Testis (tissue), 5 donors: ENCODE measurements around the gene KATNAL2. TPM values are rescaled to one million over a fixed set of nuclear protein-coding genes. Genes with fewer than 3 reads are reported as not detected.
A peak's percentile ranks its signal among the peaks of the same experiment; 100 is the strongest.

ENCODE experiments used
- DNase-seq: peaks from one replicate; pipeline ENCODE4 v3.0.0-alpha.2; 2019
- H3K27ac ChIP-seq, 2 donors: fragments of 200-600 bp; sonication (generic); one replicate each; pipeline ENCODE4 v1.5.1; 2019
- H3K27me3 ChIP-seq: fragments of 200-600 bp; sonication (generic); one replicate; pipeline ENCODE4 v1.5.1; 2019
- H3K36me3 ChIP-seq: fragments of 200-600 bp; sonication (generic); one replicate; pipeline ENCODE4 v1.5.1; 2017; ENCODE audit warnings: low read depth; ENCODE audit errors: missing control alignments
- H3K4me1 ChIP-seq: fragments of 200-600 bp; sonication (generic); one replicate; pipeline ENCODE4 v1.5.1; 2019
- H3K4me3 ChIP-seq, 2 donors: fragments of 200-600 bp; sonication (generic); one replicate each; pipeline ENCODE4 v1.5.1; 2017 to 2019
- H3K9me3 ChIP-seq: fragments of 200-600 bp; sonication (generic); one replicate; pipeline ENCODE4 v1.5.1; 2017
- POLR2A ChIP-seq: fragments of 450-650 bp; IDR thresholded peaks from one replicate; pipeline ENCODE4 v1.6.1; 2017; ENCODE audit warnings: antibody characterized with exemption, mild to moderate bottlenecking, moderate library complexity
- whole genome bisulfite sequencing, 2 donors: methylation state at CpG; one replicate each; pipeline ENCODE4 v1.1.5; 2018; 5-methylcytosine and 5-hydroxymethylcytosine counted together
- intact Hi-C: fragments of 100-400 bp; cut with DNase I; formaldehyde crosslinking; loops from one replicate; pipeline ENCODE4 v1.15.1; 2023; ENCODE audit warnings: low total_unique reads
- long read RNA-seq, 2 donors: transcript quantifications; one replicate each; lab custom pipeline, GENCODE V29; 2026
- polyA plus RNA-seq: library from polyadenylated mRNA; stranded (reverse); fragments of 350-450 nt; fragmentation: Illumina TruSeq; extraction: RNeasy Lipid Tissue Mini Kit (QIAGEN cat#74804); gene quantifications from one replicate; pipeline ENCODE4 v1.2.3, GENCODE V29; 2014; ENCODE audit warnings: low read depth, low replicate concordance; ENCODE audit not compliant: insufficient read depth
- total RNA-seq, 2 donors: library from RNA; depleted of rRNA; stranded (reverse); fragments of >200 nt; gene quantifications; one replicate each; pipeline ENCODE4 v1.2.3, GENCODE V29; 2016
- TF ChIP-seq, protein P1 (sequence below), 3 experiments: fragments of 450-650 bp in 2 of 3; fragments of 200-600 bp in 1 of 3; sonication (generic) in 1 of 3; IDR thresholded peaks; one replicate each; pipeline ENCODE4 v1.5.1; 2016 to 2019; ENCODE audit warnings: antibody characterized with exemption in 3 of 3, mild to moderate bottlenecking in 2 of 3, moderate library complexity in 1 of 3

The KATNAL2 gene
- total RNA-seq (10 to 100 TPM; 17.5 to 36.8 TPM), polyA plus RNA-seq (36.2 TPM)
- long read RNA-seq, donor 1, result 0 reads
- long read RNA-seq, donor 2, result 0 reads

GRCh38 chr18:46917108-46917802, at the start of gene KATNAL2, which contains the start of gene PIAS2:
Gene KATNAL2, plus strand, starts transcription at chr18:46917602. Its CDS starts 29,271 bp downstream, at chr18:46946873.
Gene PIAS2, minus strand, starts transcription at chr18:46917507. Its CDS starts 162 bp downstream, at chr18:46917345.
- TF ChIP-seq POLR2A, result no peak
- TF ChIP-seq, protein P1, sequence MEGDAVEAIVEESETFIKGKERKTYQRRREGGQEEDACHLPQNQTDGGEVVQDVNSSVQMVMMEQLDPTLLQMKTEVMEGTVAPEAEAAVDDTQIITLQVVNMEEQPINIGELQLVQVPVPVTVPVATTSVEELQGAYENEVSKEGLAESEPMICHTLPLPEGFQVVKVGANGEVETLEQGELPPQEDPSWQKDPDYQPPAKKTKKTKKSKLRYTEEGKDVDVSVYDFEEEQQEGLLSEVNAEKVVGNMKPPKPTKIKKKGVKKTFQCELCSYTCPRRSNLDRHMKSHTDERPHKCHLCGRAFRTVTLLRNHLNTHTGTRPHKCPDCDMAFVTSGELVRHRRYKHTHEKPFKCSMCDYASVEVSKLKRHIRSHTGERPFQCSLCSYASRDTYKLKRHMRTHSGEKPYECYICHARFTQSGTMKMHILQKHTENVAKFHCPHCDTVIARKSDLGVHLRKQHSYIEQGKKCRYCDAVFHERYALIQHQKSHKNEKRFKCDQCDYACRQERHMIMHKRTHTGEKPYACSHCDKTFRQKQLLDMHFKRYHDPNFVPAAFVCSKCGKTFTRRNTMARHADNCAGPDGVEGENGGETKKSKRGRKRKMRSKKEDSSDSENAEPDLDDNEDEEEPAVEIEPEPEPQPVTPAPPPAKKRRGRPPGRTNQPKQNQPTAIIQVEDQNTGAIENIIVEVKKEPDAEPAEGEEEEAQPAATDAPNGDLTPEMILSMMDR (IDR thresholded peaks at IDR 0.05), result no peak
- H3K27ac ChIP-seq, result peak within 1 kb of the TSS; percentile 71 to 94
- H3K4me1 ChIP-seq, result no peaks in the 10 kb centered on the region
- peak; percentile 84 for DNase-seq
- intact Hi-C loops, result no loop called here
- H3K4me3 ChIP-seq, result peak within 1 kb of the TSS; percentile 74 to 96
- H3K27me3 ChIP-seq, result no peaks in the 10 kb centered on the region
- H3K36me3 ChIP-seq, result no peaks in the 10 kb centered on the region
- no peaks in the 10 kb centered on the region for H3K9me3 ChIP-seq
- 1% methylated on average over 16 to 60 of the region's 107 CpGs for WGBS, 2 donors

DNA sequence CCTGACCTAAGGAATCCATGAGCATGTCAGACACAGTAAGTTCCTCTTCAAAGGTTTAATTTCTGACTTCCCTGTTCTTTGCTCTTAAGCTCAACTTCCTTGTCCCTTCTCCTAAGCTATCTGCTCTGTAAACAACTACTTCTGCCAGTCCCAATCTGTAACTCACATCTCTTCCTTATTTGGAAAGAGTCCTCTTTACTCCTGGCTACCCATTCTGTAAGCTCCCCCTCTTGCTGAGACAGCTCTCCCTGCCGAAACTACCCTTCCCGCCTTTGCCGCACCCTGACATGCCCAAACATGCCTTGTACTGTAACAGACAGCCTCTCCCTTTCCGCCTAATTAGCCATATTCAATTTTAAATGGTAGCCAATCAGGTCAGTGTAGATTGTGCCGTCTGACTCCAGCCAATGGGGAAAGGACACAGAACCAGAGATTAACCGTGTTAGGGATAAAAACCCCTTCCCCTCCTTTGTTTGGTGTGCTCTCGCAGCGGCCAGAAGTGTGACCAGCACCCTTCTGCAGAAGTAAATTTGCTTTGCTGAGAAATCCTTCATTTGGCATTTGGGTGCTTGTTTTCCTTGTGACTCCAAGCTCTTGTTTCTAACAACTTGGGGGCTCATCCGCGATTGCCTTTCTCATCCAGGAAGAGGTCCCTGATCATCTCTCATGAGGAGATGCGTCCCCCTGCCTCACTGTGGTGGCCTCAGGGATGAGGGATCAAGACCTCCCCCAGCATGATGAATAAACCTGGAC, 49.1 kb upstream of the KATNAL2 start:
- DNase-seq, result no peak
- no peak overlapping the region for H3K4me3 ChIP-seq
- intact Hi-C loops, result no loop called here
- no peak overlapping the region for H3K27ac ChIP-seq
- WGBS, 2 donors, result 95 to 98% methylated on average over 11 of the region's 11 CpGs
- H3K36me3 ChIP-seq, result no peaks in the 10 kb centered on the region
- H3K27me3 ChIP-seq, result no peaks in the 10 kb centered on the region
- TF ChIP-seq, protein P1 (IDR thresholded peaks at IDR 0.05), result no peak
- TF ChIP-seq POLR2A, result no peak
- H3K9me3 ChIP-seq, result no peaks in the 10 kb centered on the region
- no peaks in the 10 kb centered on the region for H3K4me1 ChIP-seq

DNA sequence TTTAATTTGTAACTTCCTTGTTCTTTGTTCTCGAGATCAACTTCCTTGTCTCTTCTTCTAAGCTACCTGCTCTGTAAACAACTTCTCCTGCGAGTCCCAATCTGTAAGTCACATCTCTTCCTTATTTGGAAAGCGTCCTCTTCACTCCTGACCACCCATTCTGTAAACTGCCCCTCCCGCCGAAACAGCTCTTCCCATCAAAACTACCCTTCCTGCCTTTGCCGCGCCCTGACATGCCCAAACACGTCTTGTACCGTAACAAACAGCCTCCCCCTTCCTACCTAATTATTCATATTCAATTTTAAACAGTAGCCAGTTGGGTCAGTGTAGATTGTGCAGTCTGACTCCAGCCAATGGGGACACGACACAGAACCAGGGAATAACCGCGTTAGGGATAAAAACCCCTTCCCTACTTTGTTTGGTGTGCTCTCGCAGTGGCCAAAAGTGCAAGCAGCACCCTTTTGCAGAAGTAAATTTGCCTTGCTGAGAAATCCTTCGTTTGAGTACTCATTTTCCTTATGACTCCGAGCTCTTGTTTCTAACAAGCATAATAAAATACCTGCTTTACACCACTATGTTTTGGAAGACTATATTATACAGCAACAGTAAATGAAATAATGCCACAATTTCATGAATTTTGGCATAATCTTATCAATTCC, 39.9 kb upstream of the KATNAL2 start:
- TF ChIP-seq, protein P1 (IDR thresholded peaks at IDR 0.05), result no peak
- no peak for TF ChIP-seq POLR2A
- intact Hi-C loops, result no loop called here
- Histone ChIP-seq H3K27ac (no peak overlapping the region), H3K36me3 (no peaks in the 10 kb centered on the region), H3K27me3 (no peaks in the 10 kb centered on the region), H3K4me1 (no peaks in the 10 kb centered on the region), H3K9me3 (no peaks in the 10 kb centered on the region), H3K4me3 (no peak overlapping the region)
- no peak for DNase-seq
- WGBS, 2 donors, result 94 to 95% methylated on average over 15 of the region's 15 CpGs

DNA sequence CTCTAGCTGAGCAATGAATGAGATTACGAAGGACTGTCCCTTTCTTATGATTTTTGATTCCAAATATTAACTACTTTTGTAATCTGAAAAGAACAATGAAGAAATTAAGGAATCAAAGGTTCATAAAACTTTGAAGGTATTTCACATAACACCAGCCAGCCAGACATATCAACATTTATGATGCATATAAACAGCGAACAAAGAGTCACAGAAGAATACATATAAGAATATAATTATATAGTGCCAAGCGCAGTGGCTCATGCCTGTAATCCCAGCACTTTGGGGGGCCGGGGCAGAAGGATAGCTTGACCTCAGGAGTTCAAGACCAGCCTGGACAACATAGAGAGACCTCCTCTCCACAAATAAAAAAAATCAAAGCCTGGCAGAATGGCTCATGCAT, 34.2 kb upstream of the KATNAL2 start:
- no peak overlapping the region for H3K4me3 ChIP-seq
- no peaks in the 10 kb centered on the region for H3K27me3 ChIP-seq
- H3K27ac ChIP-seq, result no peak overlapping the region
- H3K36me3 ChIP-seq, result no peaks in the 10 kb centered on the region
- intact Hi-C loops, result no loop called here
- H3K4me1 ChIP-seq, result no peaks in the 10 kb centered on the region
- H3K9me3 ChIP-seq, result no peaks in the 10 kb centered on the region
- TF ChIP-seq POLR2A, result no peak
- TF ChIP-seq, protein P1 (IDR thresholded peaks at IDR 0.05), result no peak
- DNase-seq, result no peak
- 97 to 98% methylated on average over 4 of the region's 4 CpGs for WGBS, 2 donors
